Measurements from ENCODE around the gene EEF1E1.

Gene EEF1E1

GRCh38 chr6:8090650-8091049 lies 11.7 kb downstream of the EEF1E1 start:
- H3K27ac ChIP-seq (ENCODE audit: insufficient read depth, low read length, poor library complexity, severe bottlenecking): no peak overlapping the region
- no peaks in the 10 kb centered on the region for H3K4me1 ChIP-seq (ENCODE audit: control insufficient read depth, insufficient read depth, low read length, poor library complexity, severe bottlenecking)
- H3K36me3 ChIP-seq (ENCODE audit: control insufficient read depth, insufficient read depth, low read length): peaks cover 34% of the 10 kb centered on the region
- no peaks in the 10 kb centered on the region for H3K27me3 ChIP-seq (replicated peaks; ENCODE audit: control insufficient read depth, insufficient read depth, low read length, poor library complexity, severe bottlenecking)
- H3K9me3 ChIP-seq (ENCODE audit: control insufficient read depth, low read length): no peaks in the 10 kb centered on the region
- no peak for DNase-seq
- no peak overlapping the region for H3K4me3 ChIP-seq (ENCODE audit: insufficient read depth, low read depth, low read length, poor library complexity, severe bottlenecking)

- H3K36me3 ChIP-seq (ENCODE audit: control insufficient read depth, insufficient read depth, low read length): peaks cover 26% of the 10 kb centered on the region
- no peak overlapping the region for H3K27ac ChIP-seq (ENCODE audit: insufficient read depth, low read length, poor library complexity, severe bottlenecking)
- no peaks in the 10 kb centered on the region for H3K9me3 ChIP-seq (ENCODE audit: control insufficient read depth, low read length)
- H3K4me1 ChIP-seq (ENCODE audit: control insufficient read depth, insufficient read depth, low read length, poor library complexity, severe bottlenecking): no peaks in the 10 kb centered on the region
- DNase-seq: no peak
- no peak overlapping the region for H3K4me3 ChIP-seq (ENCODE audit: insufficient read depth, low read depth, low read length, poor library complexity, severe bottlenecking)
- no peaks in the 10 kb centered on the region for H3K27me3 ChIP-seq (replicated peaks; ENCODE audit: control insufficient read depth, insufficient read depth, low read length, poor library complexity, severe bottlenecking)
Measured at GRCh38 chr6:8088886-8089285, 13.5 kb downstream of the EEF1E1 start.

GRCh38 chr6:8087870-8088754 lies 14.2 kb downstream of the EEF1E1 start:
- Histone ChIP-seq H3K27me3 (replicated peaks; ENCODE audit: control insufficient read depth, insufficient read depth, low read length, poor library complexity, severe bottlenecking) (no peaks in the 10 kb centered on the region), H3K27ac (ENCODE audit: insufficient read depth, low read length, poor library complexity, severe bottlenecking) (no peak overlapping the region), H3K4me1 (ENCODE audit: control insufficient read depth, insufficient read depth, low read length, poor library complexity, severe bottlenecking) (no peaks in the 10 kb centered on the region), H3K36me3 (ENCODE audit: control insufficient read depth, insufficient read depth, low read length) (peaks cover 26% of the 10 kb centered on the region), H3K4me3 (ENCODE audit: insufficient read depth, low read depth, low read length, poor library complexity, severe bottlenecking) (no peak overlapping the region), H3K9me3 (ENCODE audit: control insufficient read depth, low read length) (no peaks in the 10 kb centered on the region)
- DNase-seq: no peak

DNA sequence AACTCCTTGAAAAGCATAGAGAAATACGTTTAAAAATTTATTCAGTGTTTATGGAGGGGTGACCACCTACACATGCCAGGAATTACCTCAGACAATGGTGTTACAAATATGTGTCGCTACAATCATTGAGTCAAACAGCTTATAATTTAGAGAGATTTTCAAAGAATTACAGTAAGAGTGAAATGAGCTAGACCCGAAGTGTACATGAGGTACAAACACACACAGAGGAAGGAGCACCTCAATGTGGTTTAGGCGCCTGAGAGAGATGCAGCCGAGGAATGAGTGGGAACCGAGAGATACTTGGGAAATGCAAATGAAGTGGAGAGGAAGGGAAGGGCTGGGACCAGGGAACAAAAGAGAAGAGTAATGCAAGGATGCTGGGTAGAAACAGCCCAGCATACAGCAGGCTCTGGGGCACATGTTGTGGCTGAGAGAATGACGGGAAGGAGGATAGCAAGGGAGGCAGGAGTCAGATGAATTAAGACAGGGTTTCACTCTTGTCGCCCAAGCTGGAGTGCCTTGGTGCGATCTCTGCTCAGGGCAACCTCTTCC lies 15.5 kb downstream of the EEF1E1 start:
- Histone ChIP-seq H3K27ac (ENCODE audit: insufficient read depth, low read length, poor library complexity, severe bottlenecking) (no peak overlapping the region), H3K36me3 (ENCODE audit: control insufficient read depth, insufficient read depth, low read length) (peaks cover 24% of the 10 kb centered on the region), H3K4me1 (ENCODE audit: control insufficient read depth, insufficient read depth, low read length, poor library complexity, severe bottlenecking) (no peaks in the 10 kb centered on the region), H3K9me3 (ENCODE audit: control insufficient read depth, low read length) (no peaks in the 10 kb centered on the region), H3K4me3 (ENCODE audit: insufficient read depth, low read depth, low read length, poor library complexity, severe bottlenecking) (no peak overlapping the region), H3K27me3 (replicated peaks; ENCODE audit: control insufficient read depth, insufficient read depth, low read length, poor library complexity, severe bottlenecking) (no peaks in the 10 kb centered on the region)
- no peak for DNase-seq

GRCh38 chr6:8085053-8085511 lies 17.3 kb downstream of the EEF1E1 start:
- H3K27me3 ChIP-seq (replicated peaks; ENCODE audit: control insufficient read depth, insufficient read depth, low read length, poor library complexity, severe bottlenecking): no peaks in the 10 kb centered on the region
- no peak overlapping the region for H3K27ac ChIP-seq (ENCODE audit: insufficient read depth, low read length, poor library complexity, severe bottlenecking)
- peaks cover 14% of the 10 kb centered on the region for H3K36me3 ChIP-seq (ENCODE audit: control insufficient read depth, insufficient read depth, low read length)
- no peaks in the 10 kb centered on the region for H3K9me3 ChIP-seq (ENCODE audit: control insufficient read depth, low read length)
- H3K4me1 ChIP-seq (ENCODE audit: control insufficient read depth, insufficient read depth, low read length, poor library complexity, severe bottlenecking): no peaks in the 10 kb centered on the region
- H3K4me3 ChIP-seq (ENCODE audit: insufficient read depth, low read depth, low read length, poor library complexity, severe bottlenecking): no peak overlapping the region
- no peak for DNase-seq

GRCh38 chr6:8084586-8084985 lies 17.8 kb downstream of the EEF1E1 start:
- Histone ChIP-seq H3K4me3 (ENCODE audit: insufficient read depth, low read depth, low read length, poor library complexity, severe bottlenecking) (no peak overlapping the region), H3K9me3 (ENCODE audit: control insufficient read depth, low read length) (no peaks in the 10 kb centered on the region), H3K27me3 (replicated peaks; ENCODE audit: control insufficient read depth, insufficient read depth, low read length, poor library complexity, severe bottlenecking) (no peaks in the 10 kb centered on the region), H3K27ac (ENCODE audit: insufficient read depth, low read length, poor library complexity, severe bottlenecking) (no peak overlapping the region), H3K36me3 (ENCODE audit: control insufficient read depth, insufficient read depth, low read length) (peaks cover 12% of the 10 kb centered on the region), H3K4me1 (ENCODE audit: control insufficient read depth, insufficient read depth, low read length, poor library complexity, severe bottlenecking) (no peaks in the 10 kb centered on the region)
- DNase-seq: no peak

- H3K27me3 ChIP-seq (replicated peaks; ENCODE audit: control insufficient read depth, insufficient read depth, low read length, poor library complexity, severe bottlenecking): no peaks in the 10 kb centered on the region
- no peaks in the 10 kb centered on the region for H3K4me1 ChIP-seq (ENCODE audit: control insufficient read depth, insufficient read depth, low read length, poor library complexity, severe bottlenecking)
- no peak overlapping the region for H3K27ac ChIP-seq (ENCODE audit: insufficient read depth, low read length, poor library complexity, severe bottlenecking)
- no peak for DNase-seq
- no peak overlapping the region for H3K4me3 ChIP-seq (ENCODE audit: insufficient read depth, low read depth, low read length, poor library complexity, severe bottlenecking)
- H3K9me3 ChIP-seq (ENCODE audit: control insufficient read depth, low read length): no peaks in the 10 kb centered on the region
- no peaks in the 10 kb centered on the region for H3K36me3 ChIP-seq (ENCODE audit: control insufficient read depth, insufficient read depth, low read length)
Measured at GRCh38 chr6:8082954-8083858, 19.1 kb downstream of the EEF1E1 start.

DNA sequence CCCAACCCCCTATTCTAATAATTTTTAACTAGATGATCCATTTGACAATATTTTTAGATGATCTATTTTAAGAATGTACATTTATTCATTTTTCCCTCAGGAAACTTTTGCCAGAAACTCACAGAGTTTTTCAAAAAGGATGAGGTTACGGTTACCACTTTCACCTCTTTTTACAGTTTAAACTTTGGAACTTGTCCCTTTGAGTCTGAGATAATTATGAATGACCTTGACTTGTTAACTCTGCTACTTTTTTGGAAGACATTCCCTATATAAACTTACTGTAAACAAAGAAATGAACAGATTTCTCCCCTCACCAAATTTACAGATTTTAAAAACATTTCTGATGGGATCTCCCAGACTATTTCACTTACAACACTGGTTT lies 19.8 kb downstream of the EEF1E1 start:
- H3K4me1 ChIP-seq (ENCODE audit: control insufficient read depth, insufficient read depth, low read length, poor library complexity, severe bottlenecking): no peaks in the 10 kb centered on the region

DNA sequence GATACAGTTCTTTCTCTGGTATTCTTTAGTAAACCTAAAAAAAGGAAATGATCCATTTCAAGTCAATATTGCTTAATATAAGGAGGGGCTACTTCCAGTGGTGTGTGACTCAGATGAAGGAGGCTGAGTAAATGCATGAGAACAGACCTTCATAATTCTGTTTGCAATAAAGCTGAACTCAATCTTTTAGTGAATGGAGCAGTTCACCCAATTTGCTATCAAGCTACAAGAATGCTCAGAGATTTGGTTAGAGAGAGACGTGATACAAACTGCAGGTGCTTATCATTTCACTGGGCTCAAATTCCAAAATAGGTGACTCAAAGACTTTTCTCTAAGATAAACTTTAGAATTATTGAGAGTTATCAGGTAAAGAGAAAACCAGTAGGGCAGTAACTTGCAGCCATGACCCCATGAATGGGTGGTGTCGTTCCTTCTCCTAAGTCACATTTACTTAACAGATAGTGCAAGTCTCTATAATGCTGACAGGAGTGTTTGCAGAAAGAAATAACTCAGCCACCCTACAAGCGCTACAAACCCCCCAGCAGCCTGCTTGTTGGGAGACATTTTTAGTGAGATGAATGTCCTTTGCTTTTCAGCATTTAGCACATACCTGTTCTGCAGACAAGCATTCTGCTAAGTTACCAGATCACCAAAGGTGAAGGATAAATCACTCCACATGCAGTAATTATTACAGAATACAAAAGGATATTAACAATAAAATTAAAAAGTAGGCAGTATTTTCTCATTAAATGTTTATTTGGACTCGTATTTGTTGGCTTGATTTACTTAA lies 21.8 kb downstream of the EEF1E1 start:
- H3K36me3 ChIP-seq (ENCODE audit: control insufficient read depth, insufficient read depth, low read length): no peaks in the 10 kb centered on the region
- no peaks in the 10 kb centered on the region for H3K4me1 ChIP-seq (ENCODE audit: control insufficient read depth, insufficient read depth, low read length, poor library complexity, severe bottlenecking)
- H3K27me3 ChIP-seq (replicated peaks; ENCODE audit: control insufficient read depth, insufficient read depth, low read length, poor library complexity, severe bottlenecking): no peaks in the 10 kb centered on the region
- no peak overlapping the region for H3K27ac ChIP-seq (ENCODE audit: insufficient read depth, low read length, poor library complexity, severe bottlenecking)
- no peak overlapping the region for H3K4me3 ChIP-seq (ENCODE audit: insufficient read depth, low read depth, low read length, poor library complexity, severe bottlenecking)
- H3K9me3 ChIP-seq (ENCODE audit: control insufficient read depth, low read length): no peaks in the 10 kb centered on the region
- no peak for DNase-seq

More for the DNA sequence above, 19.8 kb downstream of the EEF1E1 start:
- Histone ChIP-seq H3K27ac (ENCODE audit: insufficient read depth, low read length, poor library complexity, severe bottlenecking) (no peak overlapping the region), H3K4me3 (ENCODE audit: insufficient read depth, low read depth, low read length, poor library complexity, severe bottlenecking) (no peak overlapping the region), H3K36me3 (ENCODE audit: control insufficient read depth, insufficient read depth, low read length) (no peaks in the 10 kb centered on the region), H3K9me3 (ENCODE audit: control insufficient read depth, low read length) (no peaks in the 10 kb centered on the region), H3K27me3 (replicated peaks; ENCODE audit: control insufficient read depth, insufficient read depth, low read length, poor library complexity, severe bottlenecking) (no peaks in the 10 kb centered on the region)
- no peak for DNase-seq
